HTERT RPE-1 (cell line): Measurements from ENCODE around the gene IDE.

Experiments
- in situ Hi-C: fragments of 300-500 bp; cut with MboI; formaldehyde crosslinking; loops from 4 replicates; pipeline ENCODE4 v1.14.3; 2020; ENCODE audit warnings: low sequenced_read_pairs

IDE gene

GRCh38 chr10:92567952-92568600, 5.8 kb downstream of the IDE start:
- in situ Hi-C loops: no loop called here

- in situ Hi-C loops: no loop called here
These were observed 11.5 kb downstream of the IDE start for GRCh38 chr10:92562424-92562823.

- in situ Hi-C loops: no loop called here
These were observed 14.8 kb downstream of the IDE start for GRCh38 chr10:92559046-92559445.

- in situ Hi-C loops: no loop called here
These were observed 19.9 kb downstream of the IDE start for GRCh38 chr10:92553959-92554358.

- in situ Hi-C loops: no loop called here
These were observed 21.6 kb downstream of the IDE start for GRCh38 chr10:92552310-92552709.

GRCh38 chr10:92550924-92551323, 23.0 kb downstream of the IDE start:
- in situ Hi-C loops: no loop called here

- in situ Hi-C loops: no loop called here
These were observed 26.2 kb downstream of the IDE start for GRCh38 chr10:92547676-92548075.

GRCh38 chr10:92545556-92545955, 28.3 kb downstream of the IDE start:
- in situ Hi-C loops: no loop called here

GRCh38 chr10:92544296-92544695, 29.6 kb downstream of the IDE start:
- in situ Hi-C loops: no loop called here

GRCh38 chr10:92542458-92542857, 31.4 kb downstream of the IDE start:
- in situ Hi-C loops: no loop called here

- in situ Hi-C loops: no loop called here
These were observed 32.3 kb downstream of the IDE start for GRCh38 chr10:92541583-92541982.

GRCh38 chr10:92538231-92538958, 35.5 kb downstream of the IDE start:
- in situ Hi-C loops: no loop called here

GRCh38 chr10:92530891-92531535, 42.9 kb downstream of the IDE start:
- in situ Hi-C loops: no loop called here

GRCh38 chr10:92530421-92530820, 43.5 kb downstream of the IDE start:
- in situ Hi-C loops: no loop called here

GRCh38 chr10:92527716-92528115, 46.2 kb downstream of the IDE start:
- in situ Hi-C loops: no loop called here

GRCh38 chr10:92523639-92524038, 50.3 kb downstream of the IDE start:
- in situ Hi-C loops: no loop called here

- in situ Hi-C loops: no loop called here
These were observed 56.7 kb downstream of the IDE start for GRCh38 chr10:92517034-92517655.

- in situ Hi-C loops: no loop called here
These were observed 65.0 kb downstream of the IDE start for GRCh38 chr10:92508866-92509265.

- in situ Hi-C loops: no loop called here
These were observed 67.6 kb downstream of the IDE start for GRCh38 chr10:92506336-92506735.

- in situ Hi-C loops: no loop called here
These were observed 68.8 kb downstream of the IDE start for GRCh38 chr10:92505044-92505443.

GRCh38 chr10:92502296-92502808, 71.5 kb downstream of the IDE start:
- in situ Hi-C loops: no loop called here
